Ishikawa (cell line): ENCODE measurements around the gene TSEN34.

ENCODE experiments used
- EP300 ChIP-seq: IDR thresholded peaks from 2 replicates; pipeline ENCODE4 v1.6.1; 2012; ENCODE audit warnings: borderline replicate concordance
- MAX ChIP-seq: IDR thresholded peaks from 2 replicates; pipeline ENCODE4 v1.6.1; 2012
- RAD21 ChIP-seq: IDR thresholded peaks from 2 replicates; pipeline ENCODE4 v1.6.1; 2012; ENCODE audit warnings: low read depth
- TAF1 ChIP-seq: IDR thresholded peaks from 2 replicates; pipeline ENCODE4 v1.6.1; 2012; ENCODE audit warnings: low read depth, mild to moderate bottlenecking
- TEAD4 ChIP-seq: IDR thresholded peaks from 2 replicates; pipeline ENCODE4 v1.6.1; 2012

- TF ChIP-seq MAX: no peak
- TF ChIP-seq TEAD4: no peak
- no peak for TF ChIP-seq EP300
- TF ChIP-seq TAF1: peak; percentile 45; the same call in 1 of the 2 replicates
- no peak for TF ChIP-seq RAD21
Measured at GRCh38 chr19:54191011-54191810, at the start of gene TSEN34.
